RWPE1 (cell line): ENCODE measurements around the gene PALLD.
A peak's percentile ranks its signal among the peaks of the same experiment; 100 is the strongest.

ENCODE experiments used
- CTCF ChIA-PET: fragments of 350-600 bp; sonication (Branson Sonifier 250); formaldehyde crosslinking; extraction: SDS; loops from one replicate; lab custom pipeline; 2021; lab: Yijun Ruan, JAX
- POLR2A ChIA-PET: fragments of 400-600 bp; formaldehyde crosslinking; extraction: SDS; loops from one replicate; lab custom pipeline; 2020; ENCODE audit warnings: antibody characterized with exemption; ENCODE audit not compliant: low non-redundant PET; lab: Yijun Ruan, JAX
- DNase-seq: peaks from one replicate; pipeline ENCODE4 v3.0.0; 2012; ENCODE audit warnings: low spot score
- H3K27ac ChIP-seq: fragments of 450-650 bp; 2 replicates; pipeline ENCODE4 v1.5.1; 2017
- TF ChIP-seq, protein P1 (sequence below): fragments of 450-650 bp; conservative IDR thresholded peaks from 2 replicates; pipeline ENCODE4 v1.5.1; 2017; ENCODE audit warnings: low read depth, mild to moderate bottlenecking

Gene PALLD

DNA sequence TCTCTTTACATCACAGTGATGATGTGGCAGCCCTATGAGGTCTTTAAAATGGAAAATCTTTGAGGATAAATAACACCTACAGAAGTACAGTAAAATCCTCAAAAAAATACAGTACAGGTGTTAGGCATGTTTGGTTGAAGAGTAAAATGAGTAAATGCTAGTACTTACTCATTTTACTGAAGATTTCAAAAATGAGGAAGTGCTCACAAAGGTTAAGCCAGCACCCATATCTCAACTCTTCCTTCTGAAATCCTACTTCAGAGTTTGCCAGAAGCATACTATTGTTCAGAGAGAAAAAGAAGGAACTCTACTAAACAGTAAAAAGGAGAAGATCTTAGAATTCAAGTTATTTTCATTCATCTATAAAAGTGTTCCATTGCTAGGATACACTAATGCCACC lies 382.3 kb downstream of the PALLD start:
- ChIA-PET CTCF (no interaction called here), POLR2A (interaction anchor here (0.5 kb wide), 1 partner anchor 651 kb away, joined by 3 read pairs; no protein-coding TSS in a partner anchor)
- TF ChIP-seq, protein P1, sequence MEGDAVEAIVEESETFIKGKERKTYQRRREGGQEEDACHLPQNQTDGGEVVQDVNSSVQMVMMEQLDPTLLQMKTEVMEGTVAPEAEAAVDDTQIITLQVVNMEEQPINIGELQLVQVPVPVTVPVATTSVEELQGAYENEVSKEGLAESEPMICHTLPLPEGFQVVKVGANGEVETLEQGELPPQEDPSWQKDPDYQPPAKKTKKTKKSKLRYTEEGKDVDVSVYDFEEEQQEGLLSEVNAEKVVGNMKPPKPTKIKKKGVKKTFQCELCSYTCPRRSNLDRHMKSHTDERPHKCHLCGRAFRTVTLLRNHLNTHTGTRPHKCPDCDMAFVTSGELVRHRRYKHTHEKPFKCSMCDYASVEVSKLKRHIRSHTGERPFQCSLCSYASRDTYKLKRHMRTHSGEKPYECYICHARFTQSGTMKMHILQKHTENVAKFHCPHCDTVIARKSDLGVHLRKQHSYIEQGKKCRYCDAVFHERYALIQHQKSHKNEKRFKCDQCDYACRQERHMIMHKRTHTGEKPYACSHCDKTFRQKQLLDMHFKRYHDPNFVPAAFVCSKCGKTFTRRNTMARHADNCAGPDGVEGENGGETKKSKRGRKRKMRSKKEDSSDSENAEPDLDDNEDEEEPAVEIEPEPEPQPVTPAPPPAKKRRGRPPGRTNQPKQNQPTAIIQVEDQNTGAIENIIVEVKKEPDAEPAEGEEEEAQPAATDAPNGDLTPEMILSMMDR: no peak
- DNase-seq: no peak
- H3K27ac ChIP-seq: no peak overlapping the region

DNA sequence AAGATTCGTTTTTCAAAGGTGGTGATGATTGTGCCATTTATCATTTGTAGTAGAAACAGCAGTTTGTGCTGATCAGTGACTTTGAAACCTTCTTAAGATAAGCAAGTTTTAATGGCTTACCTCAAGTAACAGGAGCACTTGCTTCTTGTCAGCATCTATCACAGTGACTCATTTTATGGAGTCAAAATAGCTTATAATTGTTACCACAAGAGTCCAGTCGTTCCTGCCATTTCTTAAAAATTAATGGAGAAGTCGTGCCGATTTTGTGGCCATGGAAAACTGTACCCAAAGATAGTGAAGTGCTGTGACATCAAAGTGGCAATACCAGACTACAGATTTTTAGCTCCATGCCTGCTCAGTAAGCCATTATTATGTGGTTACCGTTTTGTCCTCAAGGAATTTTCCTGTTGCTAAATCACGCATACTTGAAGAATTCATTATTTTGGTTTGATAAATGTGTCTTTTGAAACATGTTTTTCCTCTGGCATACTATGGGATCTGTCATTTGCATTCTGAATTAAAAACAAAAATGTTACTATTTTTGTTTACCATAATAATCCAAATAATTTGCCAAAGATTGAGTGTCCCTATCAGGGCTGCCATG lies 383.3 kb downstream of the PALLD start:
- TF ChIP-seq, protein P1: no peak
- POLR2A ChIA-PET: no interaction called here
- no peak overlapping the region for H3K27ac ChIP-seq
- CTCF ChIA-PET: interaction anchor here (0.6 to 0.7 kb wide), 2 partner anchors 287 to 293 kb away, joined by 3 to 4 read pairs; no protein-coding TSS in a partner anchor
- no peak for DNase-seq

DNA sequence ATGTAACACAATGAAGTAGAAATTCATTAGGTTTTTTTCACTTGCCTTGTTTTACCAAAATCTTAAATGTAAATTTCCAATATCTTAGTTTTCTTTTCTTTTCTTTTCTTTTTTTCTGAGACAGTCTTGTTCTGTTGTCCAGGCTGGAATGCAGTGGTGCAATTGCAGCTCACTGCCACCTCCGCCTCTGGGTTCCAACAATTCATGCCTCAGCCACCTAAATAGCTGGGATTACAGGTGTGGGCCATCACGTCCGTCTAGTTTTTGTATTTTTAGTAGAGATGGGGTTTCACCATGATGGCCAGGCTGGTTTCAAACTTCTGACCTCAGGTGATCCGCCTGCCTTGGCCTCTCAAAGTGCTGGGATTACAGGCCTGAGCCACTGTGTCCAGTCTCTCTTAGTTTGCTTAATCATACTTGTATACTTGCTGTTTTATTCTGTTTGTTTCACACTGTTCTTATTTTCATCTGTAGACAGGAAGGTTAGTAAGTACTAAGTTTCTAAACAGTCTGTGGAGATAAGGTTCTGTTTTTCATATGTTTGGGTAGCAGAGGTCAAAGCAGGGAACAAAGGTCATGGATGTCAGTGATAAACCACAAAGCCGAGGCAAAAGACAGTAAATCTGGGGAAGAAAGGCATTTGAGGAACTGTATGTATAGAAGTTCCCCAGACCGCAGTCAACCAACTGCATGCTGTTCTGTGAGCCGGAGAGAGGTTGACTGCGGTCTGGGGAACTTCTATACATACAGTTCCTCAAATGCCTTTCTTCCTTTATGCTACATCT lies 384.2 kb downstream of the PALLD start:
- TF ChIP-seq, protein P1: no peak
- CTCF ChIA-PET: interaction anchor here (0.7 kb wide), 1 partner anchor 288 kb away, joined by 3 read pairs; no protein-coding TSS in a partner anchor
- H3K27ac ChIP-seq: no peak overlapping the region
- DNase-seq: no peak
- POLR2A ChIA-PET: no interaction called here

DNA sequence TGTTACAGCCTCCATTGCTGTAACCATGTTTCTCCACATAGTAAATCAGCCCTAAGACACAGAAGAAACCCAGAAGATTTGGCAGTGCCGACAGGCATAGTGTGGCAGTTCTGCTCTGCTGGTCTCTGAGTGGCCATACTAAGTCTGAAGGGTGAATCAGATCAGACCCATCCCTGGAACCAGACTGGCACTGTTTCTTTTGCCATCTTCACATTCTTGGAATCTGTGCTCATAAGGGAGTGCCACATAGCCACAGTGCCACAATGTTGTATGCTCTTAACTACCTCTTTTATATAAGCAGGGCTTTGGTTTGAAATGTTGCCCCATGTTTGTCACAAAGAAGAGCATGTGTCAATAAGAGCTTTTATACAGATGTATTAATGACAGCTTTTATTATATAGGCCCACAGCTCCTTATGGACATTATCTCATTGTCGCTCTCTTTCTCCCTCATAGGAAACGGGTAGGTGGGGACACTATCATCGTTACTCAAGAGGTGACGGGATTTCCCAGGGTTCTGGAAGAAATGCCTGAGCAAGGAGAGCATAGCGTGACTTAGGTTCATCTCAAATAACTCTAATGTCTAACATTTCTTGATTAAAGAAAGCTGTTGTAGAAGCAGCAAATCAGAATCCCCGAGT lies 385.0 kb downstream of the PALLD start:
- DNase-seq: peak; percentile 4

DNA sequence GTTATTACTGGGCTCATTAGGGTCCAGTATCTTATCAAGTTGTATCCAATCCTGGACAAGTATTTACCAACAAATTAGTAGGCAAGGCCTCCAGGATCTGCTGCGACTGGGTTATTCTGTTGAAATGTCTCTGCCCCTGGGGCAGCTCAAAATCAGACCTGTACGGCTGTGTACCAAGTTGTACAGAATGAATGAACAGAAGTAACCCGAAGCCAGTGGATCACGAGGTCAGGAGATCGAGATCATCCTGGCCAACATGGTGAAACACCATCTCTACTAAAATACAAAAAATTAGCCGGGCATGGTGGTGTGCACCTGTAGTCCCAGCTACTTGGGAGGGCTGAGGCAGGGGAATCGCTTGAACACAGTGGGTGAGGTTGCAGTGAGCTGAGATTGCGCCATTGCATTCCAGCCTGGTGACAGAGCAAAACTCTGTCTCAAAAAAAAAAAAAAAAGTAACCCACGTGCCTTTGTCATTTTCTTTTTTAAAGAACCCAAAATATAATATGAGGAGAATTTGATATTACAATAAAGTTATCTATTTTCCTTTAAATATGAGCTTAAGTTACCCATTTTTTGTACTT lies 385.9 kb downstream of the PALLD start:
- TF ChIP-seq, protein P1: no peak
- CTCF ChIA-PET: interaction anchor here (0.8 kb wide), 1 partner anchor 17 kb away, joined by 3 read pairs; no protein-coding TSS in a partner anchor
- DNase-seq: no peak
- POLR2A ChIA-PET: no interaction called here
- no peak overlapping the region for H3K27ac ChIP-seq

More for the DNA sequence above, 385.0 kb downstream of the PALLD start:
- ChIA-PET CTCF (interaction anchor here (0.8 kb wide), 1 partner anchor 17 kb away, joined by 3 read pairs; no protein-coding TSS in a partner anchor), POLR2A (no interaction called here)
- no peak overlapping the region for H3K27ac ChIP-seq
- TF ChIP-seq, protein P1: no peak

DNA sequence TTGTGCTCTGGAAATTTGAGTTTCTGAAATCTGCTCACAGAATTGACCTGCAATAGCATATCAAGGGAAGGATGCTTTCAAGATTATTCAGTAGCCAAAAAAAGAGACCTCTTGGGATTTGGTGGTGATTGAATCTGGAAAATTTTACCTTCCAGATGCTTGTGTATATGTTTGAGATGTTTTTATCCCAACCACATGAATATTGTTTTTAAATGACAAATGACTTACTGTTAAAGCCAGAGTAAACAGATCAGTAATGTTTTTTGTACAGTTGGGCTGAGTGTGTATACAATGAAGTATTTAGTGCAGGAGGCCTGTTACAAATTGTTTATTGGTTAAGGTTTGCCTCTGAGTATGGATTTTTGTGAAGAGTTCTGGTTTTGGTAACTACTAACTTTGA lies 386.7 kb downstream of the PALLD start:
- no peak for DNase-seq
- CTCF ChIA-PET: no interaction called here
- H3K27ac ChIP-seq: no peak overlapping the region
- TF ChIP-seq, protein P1: no peak
- POLR2A ChIA-PET: no interaction called here
